Aorta (tissue), 5 donors: ENCODE measurements around the gene GALNT12. TPM values are rescaled to one million over a fixed set of nuclear protein-coding genes. Genes with fewer than 3 reads are reported as not detected.
A peak's percentile ranks its signal among the peaks of the same experiment; 100 is the strongest.

Source experiments
- ATAC-seq: fragments of 200-7000 bp; cut with Tn5 transposase; one replicate; pipeline ENCODE4 v1.9.1; 2022; ENCODE audit warnings: moderate library complexity; ENCODE audit not compliant: low FRiP score
- DNase-seq, 2 donors: peaks; one replicate each; pipeline ENCODE4 v3.0.0-alpha.2; 2020
- H3K27ac ChIP-seq, 2 donors: one replicate each; pipeline ENCODE4 v1.5.1; 2013; ENCODE audit warnings: low read length in 2 of 2, mild to moderate bottlenecking in 2 of 2, moderate library complexity in 2 of 2, control low read depth in 1 of 2, inconsistent platforms in 1 of 2, low read depth in 1 of 2
- H3K27me3 ChIP-seq, 2 donors: one replicate each; pipeline ENCODE4 v1.6.1; 2013; ENCODE audit warnings: control low read depth in 1 of 2, low read length in 1 of 2, mild to moderate bottlenecking in 1 of 2, moderate library complexity in 1 of 2; ENCODE audit not compliant: insufficient read depth in 2 of 2, control insufficient read depth in 1 of 2
- H3K36me3 ChIP-seq, 2 donors: one replicate each; pipeline ENCODE4 v1.6.1; 2013; ENCODE audit warnings: control low read depth in 1 of 2, low read length in 1 of 2, mild to moderate bottlenecking in 1 of 2; ENCODE audit not compliant: insufficient read depth in 2 of 2, control insufficient read depth in 1 of 2
- H3K4me1 ChIP-seq, 2 donors: one replicate each; pipeline ENCODE4 v1.6.1; 2013; ENCODE audit warnings: low read length in 2 of 2, control low read depth in 1 of 2, mild to moderate bottlenecking in 1 of 2, moderate library complexity in 1 of 2; ENCODE audit not compliant: insufficient read depth in 2 of 2, control insufficient read depth in 1 of 2
- H3K4me3 ChIP-seq, 2 donors: one replicate each; pipeline ENCODE4 v1.5.1; 2013; ENCODE audit warnings: low read length in 2 of 2, control low read depth in 1 of 2, mild to moderate bottlenecking in 1 of 2
- H3K9me3 ChIP-seq: one replicate; pipeline ENCODE4 v1.6.1; 2013; ENCODE audit warnings: mild to moderate bottlenecking, low read length; ENCODE audit not compliant: control insufficient read depth
- WGBS, 2 donors: extraction: QIAGEN DNeasy Blood & Tissue Kit; methylation state at CpG; one replicate each; pipeline ENCODE4 v1.1.7; 2013; 5-methylcytosine and 5-hydroxymethylcytosine counted together
- intact Hi-C, 2 donors: fragments of 100-400 bp; cut with DNase I; formaldehyde crosslinking; loops; one replicate each; pipeline versions ENCODE4 v1.14.2 to v1.15.0; 2022
- polyA plus RNA-seq, 2 donors: library from polyadenylated mRNA; stranded (reverse); fragments of 200-250 nt; gene quantifications; one replicate each; pipeline ENCODE4 v1.2.3, GENCODE V29; 2013
- total RNA-seq, 2 donors: library from RNA; stranded (reverse); fragmentation: NEBNext Ultra II Directional; extraction: Animal tissue kit (Norgen Biotek cat#: 25700); gene quantifications; one replicate each; pipeline ENCODE4 v1.2.1, GENCODE V29; 2021
- donor health status: healthy with polysubstance abuse.
- donor health status: Bipolar disorder and iron deficiency.
- donor health status: DM: no; HTN: no; CAD: no.
- donor health status: DM: no; HTN: no; CAD: no.
- donor health status: DM: yes; HTN: yes; CAD: no.

GALNT12 gene
- total and polyA plus RNA-seq, 4 donors = 2.9 to 12.6 (median 4.1) TPM

DNA sequence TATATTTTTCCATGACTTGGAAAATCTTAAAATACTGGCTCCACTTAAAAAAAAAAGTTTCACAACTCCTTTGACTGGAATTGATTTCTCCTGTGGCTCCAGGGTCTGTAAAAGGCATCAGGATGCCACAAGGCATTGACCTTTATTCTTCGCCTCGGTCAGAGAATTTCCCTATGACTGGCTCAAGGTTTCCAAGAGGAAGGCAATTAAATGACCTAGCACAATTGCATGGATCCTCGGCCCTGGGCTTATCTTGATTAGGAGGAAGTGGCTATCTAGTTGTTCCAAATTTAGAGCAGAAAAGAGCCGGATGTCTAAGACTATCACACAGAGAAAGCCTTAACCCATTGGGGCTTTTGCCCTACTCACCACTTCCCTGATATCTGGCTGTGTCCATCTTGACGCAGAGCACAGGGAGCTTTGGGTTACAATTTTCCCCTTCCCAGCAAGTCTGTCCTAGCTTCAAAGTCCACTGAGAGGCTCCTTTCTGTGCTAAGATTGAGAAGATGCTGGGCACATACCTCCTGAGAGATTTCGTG is 79.3 kb downstream of the GALNT12 start:
- Histone ChIP-seq H3K27ac (peak overlapping the region in 1 of 2 donors; percentile 36), H3K36me3 (no peaks in the 10 kb centered on the region), H3K27me3 (peaks cover 0 to 2% of the 10 kb centered on the region in 2 donors), H3K4me3 (no peak overlapping the region), H3K9me3 (no peaks in the 10 kb centered on the region), H3K4me1 (no peaks in the 10 kb centered on the region)
- 63 to 64% methylated on average over 6 of the region's 6 CpGs for WGBS, 2 donors
- no peak for ATAC-seq
- intact Hi-C loops = no loop called here
- no peak for DNase-seq

DNA sequence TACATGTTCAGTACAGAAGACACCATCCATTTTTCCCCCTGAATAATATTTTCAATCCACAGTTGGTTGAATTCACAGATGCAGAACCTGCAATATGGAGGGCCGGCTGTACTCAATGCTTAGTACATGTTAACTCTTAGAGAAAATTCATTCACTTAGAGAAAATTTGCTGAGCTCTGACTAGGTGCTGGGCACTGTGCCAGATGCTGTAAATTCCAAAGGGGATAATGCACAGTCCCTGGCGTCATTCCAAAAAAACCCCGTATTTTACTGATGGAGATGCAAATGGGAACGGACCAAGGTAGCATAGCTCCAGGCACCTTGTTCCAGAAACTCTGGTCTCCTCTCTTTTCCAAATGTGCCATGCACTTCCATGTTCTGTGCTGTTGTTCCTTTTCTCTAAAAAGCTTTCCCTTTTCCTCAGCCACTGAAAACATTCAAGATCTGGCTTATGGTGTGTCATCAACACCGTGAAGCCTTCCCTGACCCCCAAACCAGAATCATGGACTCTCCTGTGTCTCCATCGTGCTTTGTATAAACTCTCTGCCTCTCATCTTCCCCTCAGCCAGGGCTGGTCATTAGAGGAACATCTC is 80.5 kb downstream of the GALNT12 start:
- Histone ChIP-seq H3K36me3 (no peaks in the 10 kb centered on the region), H3K9me3 (no peaks in the 10 kb centered on the region), H3K27me3 (peaks cover 0 to 2% of the 10 kb centered on the region in 2 donors), H3K4me1 (no peaks in the 10 kb centered on the region), H3K4me3 (no peak overlapping the region), H3K27ac (no peak overlapping the region)
- intact Hi-C loops = no loop called here
- WGBS, 2 donors = 59 to 64% methylated on average over 6 of the region's 6 CpGs
- DNase-seq (no peak), ATAC-seq (no peak)

DNA sequence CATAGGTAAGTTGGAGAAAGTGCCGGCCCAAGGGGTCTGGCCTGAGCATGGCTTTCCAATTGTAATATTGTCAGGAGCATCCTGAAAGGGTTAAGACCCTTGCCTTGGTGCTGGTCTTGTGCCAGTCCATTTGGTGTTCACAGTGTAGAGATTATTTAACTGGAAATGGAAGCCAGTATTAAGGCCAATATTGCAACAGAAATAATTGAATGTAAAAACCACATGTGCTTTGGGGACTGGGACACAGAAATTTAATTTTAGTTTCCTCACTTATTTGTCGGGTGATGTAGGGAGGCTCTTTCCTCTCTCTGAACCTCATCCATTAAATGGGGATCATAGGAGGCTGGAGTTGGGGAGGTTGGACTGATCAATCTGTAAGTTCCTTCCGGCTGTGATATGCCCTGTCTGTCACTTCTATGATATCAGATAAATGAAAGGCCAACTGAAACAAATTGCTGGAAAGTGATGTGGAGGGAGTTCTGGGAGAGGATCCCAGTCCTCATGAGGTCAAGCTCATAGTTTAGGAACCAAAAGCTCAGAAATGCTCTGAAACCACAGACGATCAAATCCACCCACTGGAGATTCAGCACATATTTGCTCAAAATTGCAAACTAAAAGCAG is 81.4 kb downstream of the GALNT12 start:
- DNase-seq = peak in 1 of 2 donors; percentile 30
- no peaks in the 10 kb centered on the region for H3K9me3 ChIP-seq
- intact Hi-C loops = no loop called here
- no peak overlapping the region for H3K4me3 ChIP-seq
- no peaks in the 10 kb centered on the region for H3K4me1 ChIP-seq
- no peaks in the 10 kb centered on the region for H3K36me3 ChIP-seq
- WGBS, 2 donors = 30 to 46% methylated on average over 4 of the region's 4 CpGs
- no peak overlapping the region for H3K27ac ChIP-seq
- peak; percentile 69 for ATAC-seq
- H3K27me3 ChIP-seq = peaks cover 0 to 2% of the 10 kb centered on the region in 2 donors

DNA sequence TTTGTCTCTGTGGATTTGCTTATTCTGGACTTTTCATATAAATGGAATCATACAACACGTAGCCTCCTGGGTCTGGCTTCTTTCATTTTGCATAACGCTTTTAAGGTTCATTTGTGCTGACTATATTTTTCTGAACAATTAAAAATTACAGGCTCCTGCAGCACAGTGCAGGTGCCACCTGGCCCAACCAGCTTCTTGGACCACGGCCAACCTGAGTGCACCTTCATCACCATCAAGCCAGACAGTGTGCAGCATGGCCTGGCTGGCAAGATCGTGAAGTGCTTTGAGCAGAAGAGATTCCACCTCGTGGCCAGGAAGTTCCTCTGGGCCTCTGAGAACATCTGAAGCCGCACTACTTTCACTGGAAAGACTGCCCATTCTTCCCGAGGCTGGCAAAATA is 82.8 kb downstream of the GALNT12 start:
- 36 to 48% methylated on average over 7 of the region's 7 CpGs for WGBS, 2 donors
- Histone ChIP-seq H3K27ac (no peak overlapping the region), H3K4me3 (no peak overlapping the region), H3K9me3 (no peaks in the 10 kb centered on the region), H3K36me3 (no peaks in the 10 kb centered on the region), H3K4me1 (no peaks in the 10 kb centered on the region), H3K27me3 (peaks cover 0 to 2% of the 10 kb centered on the region in 2 donors)
- DNase-seq (peak in 1 of 2 donors; percentile 46), ATAC-seq (no peak)
- intact Hi-C loops = no loop called here

DNA sequence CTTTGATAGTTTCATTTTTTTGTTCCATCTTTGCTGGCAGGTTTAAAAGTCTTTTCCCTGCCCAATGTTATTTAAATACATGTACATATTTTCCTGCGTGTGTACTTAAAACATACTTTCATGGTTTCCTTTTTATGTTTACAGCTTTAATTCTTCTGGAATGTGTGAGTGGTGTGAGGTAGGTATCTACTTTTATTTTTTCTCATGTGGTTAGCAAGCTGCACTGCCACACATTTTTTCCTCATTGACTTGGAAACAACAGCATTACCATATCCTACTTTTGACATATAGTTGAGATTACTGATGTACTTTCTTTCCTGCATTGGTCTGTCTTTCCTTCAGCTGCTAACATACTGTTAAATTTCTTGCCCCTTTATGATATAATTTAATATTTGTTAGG is 84.8 kb downstream of the GALNT12 start:
- intact Hi-C loops = no loop called here
- Histone ChIP-seq H3K9me3 (no peaks in the 10 kb centered on the region), H3K4me3 (no peak overlapping the region), H3K4me1 (no peaks in the 10 kb centered on the region), H3K27ac (no peak overlapping the region), H3K36me3 (no peaks in the 10 kb centered on the region), H3K27me3 (peaks cover 0 to 2% of the 10 kb centered on the region in 2 donors)
- WGBS, 2 donors = 70 to 75% methylated on average over 1 of the region's 1 CpG
- DNase-seq (no peak), ATAC-seq (no peak)

DNA sequence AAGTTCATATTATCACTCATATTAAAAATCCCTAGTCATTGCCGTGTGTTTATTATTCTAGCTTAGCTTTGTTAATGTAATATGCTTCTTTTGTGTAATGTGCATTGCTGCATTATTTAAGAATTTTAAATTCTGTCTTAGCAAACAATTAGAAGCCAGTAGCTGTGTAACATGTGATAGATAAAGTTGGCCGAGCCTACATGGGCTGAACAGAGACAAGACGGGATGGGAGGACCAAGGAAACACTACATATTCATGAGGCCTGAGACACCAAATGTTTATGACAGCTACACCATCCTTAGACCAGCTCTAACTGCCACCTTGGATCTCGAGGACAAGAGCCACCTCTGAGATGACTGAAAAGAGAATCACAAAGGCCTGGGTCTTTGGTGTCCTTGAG is 85.2 kb downstream of the GALNT12 start:
- Histone ChIP-seq H3K9me3 (no peaks in the 10 kb centered on the region), H3K4me1 (no peaks in the 10 kb centered on the region), H3K27ac (no peak overlapping the region), H3K36me3 (no peaks in the 10 kb centered on the region), H3K27me3 (peaks cover 0 to 2% of the 10 kb centered on the region in 2 donors), H3K4me3 (no peak overlapping the region)
- intact Hi-C loops = no loop called here
- WGBS, 2 donors = 86 to 91% methylated on average over 4 of the region's 4 CpGs
- DNase-seq = no peak
- ATAC-seq = no peak

DNA sequence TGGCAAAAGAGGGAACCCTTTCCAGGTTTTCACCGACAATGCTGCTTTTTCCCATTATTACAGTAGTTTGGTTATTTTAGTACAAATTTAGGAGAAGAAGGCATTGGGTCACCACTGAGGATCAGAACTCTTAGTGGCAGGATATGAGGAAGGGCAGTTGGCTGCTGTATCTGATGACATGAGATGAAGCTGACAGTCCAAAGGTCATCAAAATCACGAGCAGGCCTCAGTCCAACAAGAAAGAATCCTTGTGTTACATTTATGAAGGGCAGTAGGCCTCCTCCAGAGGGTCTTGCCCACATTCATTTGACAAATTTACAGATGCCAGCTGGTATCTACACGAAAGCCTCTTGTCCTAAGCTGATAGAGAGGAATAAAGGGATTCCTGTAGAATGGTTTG is 86.7 kb downstream of the GALNT12 start:
- 94 to 96% methylated on average over 3 of the region's 3 CpGs for WGBS, 2 donors
- H3K4me3 ChIP-seq = no peak overlapping the region
- H3K36me3 ChIP-seq = no peaks in the 10 kb centered on the region
- no peak overlapping the region for H3K27ac ChIP-seq
- no peak for DNase-seq
- intact Hi-C loops = no loop called here
- ATAC-seq = no peak
- H3K4me1 ChIP-seq = no peaks in the 10 kb centered on the region
- no peaks in the 10 kb centered on the region for H3K9me3 ChIP-seq
- peaks cover 0 to 2% of the 10 kb centered on the region in 2 donors for H3K27me3 ChIP-seq

DNA sequence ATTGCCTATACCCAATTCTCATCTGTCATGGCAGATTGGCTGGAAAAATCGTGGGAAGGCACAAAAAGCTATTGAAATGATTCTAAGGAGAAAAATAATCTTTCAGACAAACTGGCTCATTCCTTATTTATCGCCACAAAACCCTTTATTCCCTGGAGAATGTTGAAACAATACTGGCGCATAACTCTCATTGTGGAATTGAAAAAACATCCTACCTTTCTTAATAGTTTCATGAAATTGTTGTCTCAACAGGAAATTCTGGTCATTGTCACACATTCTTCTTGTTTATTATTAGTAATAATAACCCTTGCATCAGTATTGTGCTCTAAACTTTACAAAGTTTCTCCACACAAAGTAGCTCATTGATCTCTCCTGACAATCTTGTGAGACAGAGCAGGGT is 87.3 kb downstream of the GALNT12 start:
- no peak for DNase-seq

DNA sequence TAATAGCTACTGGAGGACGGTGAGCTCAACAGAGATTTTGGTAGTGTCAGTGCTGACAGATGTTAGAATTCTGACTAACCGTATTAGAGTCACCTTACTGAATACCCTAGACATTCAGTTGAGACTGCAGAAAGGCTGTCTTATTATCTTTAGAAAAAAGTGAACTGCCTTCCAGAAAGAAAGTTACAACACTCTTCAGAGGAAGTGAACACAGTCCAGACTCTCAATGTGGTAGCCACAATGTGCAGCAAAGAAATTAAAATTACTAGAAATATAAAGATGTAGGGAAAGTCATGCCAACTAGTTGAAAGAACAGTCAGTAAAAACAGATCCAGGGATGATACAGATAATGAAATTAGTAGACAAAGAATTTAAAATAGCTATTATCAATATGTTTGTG is 89.2 kb downstream of the GALNT12 start:
- Histone ChIP-seq H3K4me3 (no peak overlapping the region), H3K4me1 (no peaks in the 10 kb centered on the region), H3K36me3 (no peaks in the 10 kb centered on the region), H3K27me3 (peaks cover 0 to 2% of the 10 kb centered on the region in 2 donors), H3K27ac (no peak overlapping the region), H3K9me3 (no peaks in the 10 kb centered on the region)
- WGBS, 2 donors = 93% methylated on average over 2 of the region's 2 CpGs
- no peak for ATAC-seq
- intact Hi-C loops = no loop called here
- DNase-seq = no peak

More for the DNA sequence above, 87.3 kb downstream of the GALNT12 start:
- Histone ChIP-seq H3K36me3 (no peaks in the 10 kb centered on the region), H3K27ac (no peak overlapping the region), H3K4me1 (no peaks in the 10 kb centered on the region), H3K4me3 (no peak overlapping the region), H3K27me3 (peaks cover 0 to 2% of the 10 kb centered on the region in 2 donors), H3K9me3 (no peaks in the 10 kb centered on the region)
- WGBS, 2 donors = 89 to 91% methylated on average over 3 of the region's 3 CpGs
- intact Hi-C loops = no loop called here
- ATAC-seq = no peak
